DOHH2 (cell line): ENCODE results near the gene ESF1.

Experiments
- H3F3A ChIP-seq: fragments of 200-600 bp; sonication (generic), shearing (Covaris generic); 2 replicates; pipeline ENCODE4 v1.6.0; 2016; ENCODE audit warnings: antibody characterized with exemption, mild to moderate bottlenecking; ENCODE audit not compliant: control insufficient read depth, insufficient read depth
- H3K27ac ChIP-seq: fragments of 200-600 bp; sonication (generic); 2 replicates; pipeline ENCODE4 v1.5.1; 2014; ENCODE audit warnings: low read depth, mild to moderate bottlenecking, low read length, moderate library complexity
- H3K27me3 ChIP-seq: fragments of 200-600 bp; sonication (generic); 2 replicates; pipeline ENCODE4 v1.6.1; 2014; ENCODE audit warnings: mild to moderate bottlenecking, low read length, mixed read lengths; ENCODE audit not compliant: control insufficient read depth
- H3K36me3 ChIP-seq: fragments of 200-600 bp; sonication (generic); 2 replicates; pipeline ENCODE4 v1.6.1; 2014; ENCODE audit warnings: mild to moderate bottlenecking, low read length, moderate library complexity, mixed read lengths; ENCODE audit not compliant: control insufficient read depth
- H3K4me1 ChIP-seq: fragments of 200-600 bp; sonication (generic); 2 replicates; pipeline ENCODE4 v1.6.1; 2014; ENCODE audit warnings: mild to moderate bottlenecking, low read length, mixed read lengths; ENCODE audit not compliant: control insufficient read depth
- H3K4me2 ChIP-seq: fragments of 200-600 bp; sonication (generic); 2 replicates; pipeline ENCODE4 v1.6.0; 2014; ENCODE audit warnings: mild to moderate bottlenecking, low read length, moderate library complexity
- H3K4me3 ChIP-seq: fragments of 200-600 bp; sonication (generic); 2 replicates; pipeline ENCODE4 v1.5.1; 2014; ENCODE audit warnings: mild to moderate bottlenecking, low read length, mixed read lengths
- H3K79me2 ChIP-seq: fragments of 200-600 bp; sonication (generic); 2 replicates; pipeline ENCODE4 v1.6.1; 2014; ENCODE audit warnings: mild to moderate bottlenecking, low read length, mixed read lengths; ENCODE audit not compliant: control insufficient read depth
- H3K9me2 ChIP-seq: fragments of 200-600 bp; sonication (generic); replicated peaks from 2 replicates; pipeline ENCODE4 v1.6.1; 2014; ENCODE audit warnings: mild to moderate bottlenecking, low read length, mixed read lengths; ENCODE audit not compliant: control insufficient read depth
- H3K9me3 ChIP-seq: fragments of 200-600 bp; sonication (generic); 2 replicates; pipeline ENCODE4 v1.6.1; 2014; ENCODE audit warnings: antibody characterized with exemption, low read length, mixed read lengths; ENCODE audit not compliant: control insufficient read depth, insufficient read depth
- H4K20me1 ChIP-seq: fragments of 200-600 bp; sonication (generic); 2 replicates; pipeline ENCODE4 v1.6.0; 2014; ENCODE audit warnings: low read depth, mild to moderate bottlenecking, antibody characterized with exemption, low read length, moderate library complexity; ENCODE audit not compliant: control insufficient read depth, insufficient read depth
- CTCF ChIP-seq: fragments of 200-600 bp; sonication (generic); IDR thresholded peaks from one replicate; pipeline ENCODE4 v1.5.1; 2014; ENCODE audit warnings: antibody characterized with exemption, mild to moderate bottlenecking, low read depth, low read length; ENCODE audit not compliant: poor library complexity, severe bottlenecking
- EZH2phosphoT487 ChIP-seq: fragments of 200-600 bp; sonication (generic); IDR thresholded peaks from 2 replicates; pipeline ENCODE4 v1.6.1; 2017; ENCODE audit warnings: borderline replicate concordance, mild to moderate bottlenecking, antibody characterized with exemption, low read length, moderate library complexity, mixed read lengths

The ESF1 gene

GRCh38 chr20:13684566-13685222 is 100.0 kb downstream of the ESF1 start:
- no peak for TF ChIP-seq CTCF
- no peak for TF ChIP-seq EZH2phosphoT487
- H3K36me3 ChIP-seq: no peaks in the 10 kb centered on the region
- no peak overlapping the region for H3K4me3 ChIP-seq
- no peaks in the 10 kb centered on the region for H3K9me2 ChIP-seq
- no peak overlapping the region for H3K4me2 ChIP-seq
- H3K27ac ChIP-seq: no peak overlapping the region
- no peaks in the 10 kb centered on the region for H3K4me1 ChIP-seq
- H3K9me3 ChIP-seq: no peaks in the 10 kb centered on the region
- H4K20me1 ChIP-seq: no peaks in the 10 kb centered on the region
- no peaks in the 10 kb centered on the region; the same call in 1 of the 2 replicates for H3K27me3 ChIP-seq
- no peaks in the 10 kb centered on the region for H3F3A ChIP-seq
- H3K79me2 ChIP-seq: no peaks in the 10 kb centered on the region

GRCh38 chr20:13683833-13684232 is 100.9 kb downstream of the ESF1 start:
- H3K4me1 ChIP-seq: no peaks in the 10 kb centered on the region
- no peaks in the 10 kb centered on the region for H3F3A ChIP-seq
- TF ChIP-seq CTCF: no peak
- TF ChIP-seq EZH2phosphoT487: no peak
- H3K79me2 ChIP-seq: no peaks in the 10 kb centered on the region
- no peaks in the 10 kb centered on the region for H3K9me3 ChIP-seq
- no peak overlapping the region for H3K4me3 ChIP-seq
- no peak overlapping the region for H3K4me2 ChIP-seq
- no peaks in the 10 kb centered on the region for H3K9me2 ChIP-seq
- no peaks in the 10 kb centered on the region for H4K20me1 ChIP-seq
- no peaks in the 10 kb centered on the region for H3K36me3 ChIP-seq
- H3K27me3 ChIP-seq: no peaks in the 10 kb centered on the region; the same call in 1 of the 2 replicates
- no peak overlapping the region for H3K27ac ChIP-seq

- H3K4me2 ChIP-seq: no peak overlapping the region
- no peaks in the 10 kb centered on the region for H3K9me3 ChIP-seq
- no peaks in the 10 kb centered on the region for H3K4me1 ChIP-seq
- no peaks in the 10 kb centered on the region for H3K36me3 ChIP-seq
- no peaks in the 10 kb centered on the region for H4K20me1 ChIP-seq
- H3K9me2 ChIP-seq: no peaks in the 10 kb centered on the region
- H3K27me3 ChIP-seq: no peaks in the 10 kb centered on the region; the same call in 1 of the 2 replicates
- no peak for TF ChIP-seq EZH2phosphoT487
- TF ChIP-seq CTCF: no peak
- H3K27ac ChIP-seq: no peak overlapping the region
- H3F3A ChIP-seq: no peaks in the 10 kb centered on the region
- H3K4me3 ChIP-seq: no peak overlapping the region
- no peaks in the 10 kb centered on the region for H3K79me2 ChIP-seq
Measured at GRCh38 chr20:13681248-13682125, 103.2 kb downstream of the ESF1 start.
